GM12878 (cell line): ENCODE results near the gene MYNN.

ENCODE experiments used
- BRCA1 ChIP-seq: IDR thresholded peaks from 2 replicates; pipeline ENCODE4 v1.6.1; 2011; ENCODE audit warnings: low read depth, low read length, improper control_type of control experiment
- CEBPB ChIP-seq, 2 experiments: fragments of 150-350 bp in 1 of 2; IDR thresholded peaks; 2 replicates each; pipeline ENCODE4 v1.6.1; 2012 to 2014; ENCODE audit warnings: low read depth in 2 of 2, low read length in 2 of 2, borderline replicate concordance in 1 of 2, inconsistent platforms in 1 of 2
- CREB1 ChIP-seq: IDR thresholded peaks from 2 replicates; pipeline ENCODE4 v1.6.1; 2012; ENCODE audit warnings: low read depth, mild to moderate bottlenecking, inconsistent platforms
- CTCF ChIP-seq, 3 experiments: IDR thresholded peaks in 2 of 3; conservative IDR thresholded peaks in 1 of 3; 2 replicates each; pipeline ENCODE4 v1.5.1; 2011; ENCODE audit warnings: low read depth in 3 of 3, low read length in 3 of 3, mild to moderate bottlenecking in 3 of 3, control low read depth in 2 of 3, moderate library complexity in 2 of 3, inconsistent platforms in 1 of 3, mixed read lengths in 1 of 3; ENCODE audit not compliant: control insufficient read depth in 2 of 3, insufficient read depth in 1 of 3; ENCODE audit errors: extremely low read depth in 1 of 3
- EP300 ChIP-seq, 2 experiments: fragments of 150-350 bp in 1 of 2; IDR thresholded peaks; 2 replicates each; pipeline ENCODE4 v1.6.1; 2011 to 2012; ENCODE audit warnings: low read depth in 2 of 2, low read length in 2 of 2, borderline replicate concordance in 1 of 2, improper control_type of control experiment in 1 of 2, inconsistent platforms in 1 of 2; ENCODE audit not compliant: control insufficient read depth in 1 of 2
- LARP7 ChIP-seq: fragments of 450-650 bp; IDR thresholded peaks from 2 replicates; pipeline ENCODE4 v1.6.1; 2017; ENCODE audit warnings: mild to moderate bottlenecking
- MXI1 ChIP-seq: fragments of 150-350 bp; IDR thresholded peaks from 2 replicates; pipeline ENCODE4 v1.6.1; 2011; ENCODE audit warnings: low read depth, mild to moderate bottlenecking, inconsistent platforms, low read length, improper control_type of control experiment
- NFIC ChIP-seq: IDR thresholded peaks from 2 replicates; pipeline ENCODE4 v1.6.1; 2012; ENCODE audit warnings: low read depth, mild to moderate bottlenecking, inconsistent platforms, low read length, moderate library complexity
- POLR2A ChIP-seq: IDR thresholded peaks from 2 replicates; pipeline ENCODE4 v1.6.1; 2011; ENCODE audit warnings: low read depth, mild to moderate bottlenecking, low read length
- RAD21 ChIP-seq: IDR thresholded peaks from 2 replicates; pipeline ENCODE4 v1.6.1; 2011; ENCODE audit warnings: mild to moderate bottlenecking, low read depth, low read length, moderate library complexity; ENCODE audit not compliant: insufficient read depth
- SREBF2 ChIP-seq: IDR thresholded peaks from 2 replicates; pipeline ENCODE4 v1.6.1; 2012; ENCODE audit warnings: mild to moderate bottlenecking, low read length
- USF2 ChIP-seq: IDR thresholded peaks from 2 replicates; pipeline ENCODE4 v1.6.1; 2011; ENCODE audit warnings: low read depth, low read length, improper control_type of control experiment, borderline replicate concordance
- TF ChIP-seq, protein P1 (sequence below): fragments of 450-650 bp; IDR thresholded peaks from 2 replicates; pipeline ENCODE4 v1.6.1; 2016; ENCODE audit warnings: mild to moderate bottlenecking

GRCh38 chr3:169790219-169790618 lies 17.0 kb downstream of the MYNN start:
- TF ChIP-seq BRCA1 (no peak), MXI1 (no peak), NFIC (no peak), CTCF (IDR thresholded peaks at IDR 0.05 in 2 of 3, conservative IDR thresholded peaks at IDR 0.05 in 1 of 3; ENCODE audit: control insufficient read depth in 2 of 3, extremely low read depth in 1 of 3, insufficient read depth in 1 of 3, low read depth in 3 of 3, low read length in 3 of 3) (no peak), CREB1 (no peak), POLR2A (no peak), USF2 (no peak), RAD21 (no peak), SREBF2 (no peak), EP300 (IDR thresholded peaks at IDR 0.05; ENCODE audit: borderline replicate concordance in 1 of 2, control insufficient read depth in 1 of 2, low read depth in 2 of 2, low read length in 2 of 2) (no peak), CEBPB (IDR thresholded peaks at IDR 0.05; ENCODE audit: borderline replicate concordance in 1 of 2, low read depth in 2 of 2, low read length in 2 of 2) (no peak), LARP7 (no peak)
- TF ChIP-seq, protein P1, sequence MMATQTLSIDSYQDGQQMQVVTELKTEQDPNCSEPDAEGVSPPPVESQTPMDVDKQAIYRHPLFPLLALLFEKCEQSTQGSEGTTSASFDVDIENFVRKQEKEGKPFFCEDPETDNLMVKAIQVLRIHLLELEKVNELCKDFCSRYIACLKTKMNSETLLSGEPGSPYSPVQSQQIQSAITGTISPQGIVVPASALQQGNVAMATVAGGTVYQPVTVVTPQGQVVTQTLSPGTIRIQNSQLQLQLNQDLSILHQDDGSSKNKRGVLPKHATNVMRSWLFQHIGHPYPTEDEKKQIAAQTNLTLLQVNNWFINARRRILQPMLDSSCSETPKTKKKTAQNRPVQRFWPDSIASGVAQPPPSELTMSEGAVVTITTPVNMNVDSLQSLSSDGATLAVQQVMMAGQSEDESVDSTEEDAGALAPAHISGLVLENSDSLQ = no peak
